HL-60/S4 treated with phorbol 12-myristate 13-acetate at 8.2 ng/mL for 4 days and 3 days (cell line): ENCODE results near the gene STKLD1.

Experiments used
- in situ Hi-C: fragments of 300-500 bp; cut with MboI; formaldehyde crosslinking; loops from 2 replicates; pipeline ENCODE4 v1.15.0; 2022; ENCODE audit warnings: low sequenced_read_pairs

The STKLD1 gene

GRCh38 chr9:133405508-133406438 is 29.6 kb downstream of the STKLD1 start:
- in situ Hi-C loops = no loop called here

- in situ Hi-C loops = no loop called here
Observed at GRCh38 chr9:133406480-133407307, 30.5 kb downstream of the STKLD1 start.

DNA sequence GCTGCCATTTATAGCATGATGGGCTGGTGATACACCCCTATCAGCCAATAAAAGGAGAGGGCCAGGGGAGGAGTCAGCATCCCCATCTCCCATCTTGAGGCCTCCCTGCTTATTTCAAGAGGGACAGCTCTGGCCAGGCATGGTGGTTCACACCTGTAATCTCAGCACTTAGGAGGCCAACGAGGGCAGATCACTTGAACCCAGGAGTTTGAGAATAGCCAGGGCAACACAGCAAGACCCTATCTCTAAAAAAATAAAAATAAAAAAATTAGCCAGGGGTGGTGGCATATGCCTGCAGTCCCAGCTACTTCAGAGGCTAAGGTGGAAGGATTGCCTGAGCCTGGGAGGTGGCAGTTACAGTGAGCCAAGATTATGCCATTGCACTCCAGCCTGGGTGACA is 31.9 kb downstream of the STKLD1 start:
- in situ Hi-C loops = no loop called here

DNA sequence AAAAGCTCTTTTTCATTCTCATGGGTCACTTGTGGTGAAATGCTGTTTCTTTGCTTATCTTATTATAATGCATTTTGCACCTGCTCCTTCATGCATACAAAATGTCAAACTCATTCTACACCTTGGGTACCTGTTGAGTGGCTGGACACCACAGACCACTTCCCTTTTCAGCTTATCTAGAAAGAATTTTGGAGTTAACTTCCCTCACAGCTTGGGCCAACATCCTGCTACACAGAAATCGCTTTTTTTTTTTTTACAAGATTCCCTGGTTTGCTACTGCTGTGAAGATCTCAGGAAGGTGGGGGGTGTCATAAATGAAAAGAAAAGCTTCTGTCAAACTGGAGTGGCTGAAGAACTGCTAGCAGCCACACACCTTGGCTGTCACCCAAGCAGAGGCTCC is 39.0 kb downstream of the STKLD1 start:
- in situ Hi-C loops = no loop called here

GRCh38 chr9:133417541-133418461 is 41.6 kb downstream of the STKLD1 start, which contains the start of gene REXO4:
REXO4 (minus strand) TSS chr9:133418010; CDS start chr9:133417844, 166 bp downstream.
- in situ Hi-C loops = no loop called here

- in situ Hi-C loops = no loop called here
Observed at GRCh38 chr9:133419005-133419404, 42.8 kb downstream of the STKLD1 start.

GRCh38 chr9:133420392-133420827 is 44.2 kb downstream of the STKLD1 start:
- in situ Hi-C loops = no loop called here

- in situ Hi-C loops = no loop called here
Observed at GRCh38 chr9:133421615-133422542, 45.7 kb downstream of the STKLD1 start, which contains the start of gene ADAMTS13. ADAMTS13 (plus strand) TSS chr9:133422367; CDS start chr9:133422444, 77 bp downstream.

DNA sequence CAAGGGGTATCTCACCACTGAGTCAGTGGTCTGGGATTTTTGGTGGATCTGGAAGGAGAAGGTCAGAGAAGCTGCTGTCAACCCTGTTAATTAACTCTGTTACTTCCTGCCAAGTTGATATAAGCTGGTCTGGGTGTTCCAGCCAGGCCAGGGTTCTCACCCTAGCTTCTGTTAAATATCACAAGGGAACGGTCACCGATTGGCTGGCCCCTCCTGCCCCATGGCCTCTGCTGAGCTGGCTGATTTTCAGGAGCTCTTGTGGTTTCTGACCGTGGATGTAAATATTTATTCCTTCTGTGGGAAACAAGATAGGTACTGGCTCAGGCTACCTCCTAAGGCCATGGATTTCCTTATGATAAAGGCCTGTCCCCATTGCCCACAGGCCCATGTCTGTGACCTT is 47.0 kb downstream of the STKLD1 start:
- in situ Hi-C loops = no loop called here

DNA sequence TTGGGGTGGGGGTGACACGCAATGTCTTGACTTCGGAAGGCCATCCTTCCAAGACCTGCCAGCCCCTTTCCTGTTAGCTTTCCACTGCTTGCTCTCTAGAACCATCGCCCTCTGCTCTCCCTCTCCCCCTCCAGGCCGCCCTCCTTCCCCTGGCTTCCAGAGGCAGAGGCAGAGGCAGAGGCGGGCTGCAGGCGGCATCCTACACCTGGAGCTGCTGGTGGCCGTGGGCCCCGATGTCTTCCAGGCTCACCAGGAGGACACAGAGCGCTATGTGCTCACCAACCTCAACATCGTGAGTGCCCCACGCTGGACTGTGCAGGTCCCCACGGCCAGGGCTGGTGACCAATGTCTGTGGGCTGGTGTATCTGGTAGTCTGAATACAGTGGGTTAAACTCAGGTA is 48.0 kb downstream of the STKLD1 start:
- in situ Hi-C loops = no loop called here

DNA sequence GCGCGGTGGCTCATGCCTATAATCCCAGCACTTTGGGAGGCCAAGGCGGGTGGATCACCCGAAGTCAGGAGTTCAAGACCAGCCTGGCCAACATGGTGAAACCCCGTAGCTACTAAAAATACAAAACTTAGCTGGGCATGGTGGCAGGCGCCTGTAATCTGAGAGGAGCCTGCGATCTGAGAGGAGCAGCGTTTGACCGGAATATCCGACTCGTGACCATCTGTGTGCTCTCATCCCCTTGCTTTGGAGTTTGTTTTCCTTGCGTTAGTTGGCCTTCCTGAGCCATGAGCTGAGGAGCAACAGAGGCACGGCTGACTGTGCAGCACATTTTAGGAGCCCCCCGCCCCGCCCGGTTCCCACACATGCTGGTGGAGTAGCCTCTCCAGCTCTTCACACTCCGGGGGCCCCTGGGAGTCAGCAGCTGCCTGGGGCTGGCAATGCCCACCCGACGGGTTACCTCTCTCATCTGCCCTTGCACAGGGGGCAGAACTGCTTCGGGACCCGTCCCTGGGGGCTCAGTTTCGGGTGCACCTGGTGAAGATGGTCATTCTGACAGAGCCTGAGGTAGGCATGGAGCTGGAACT is 49.0 kb downstream of the STKLD1 start:
- in situ Hi-C loops = no loop called here

- in situ Hi-C loops = no loop called here
Observed at GRCh38 chr9:133426011-133426410, 49.8 kb downstream of the STKLD1 start.

GRCh38 chr9:133427658-133428348 is 51.6 kb downstream of the STKLD1 start:
- in situ Hi-C loops = no loop called here

- in situ Hi-C loops = no loop called here
Observed at GRCh38 chr9:133428617-133429101, 52.5 kb downstream of the STKLD1 start.

- in situ Hi-C loops = no loop called here
Observed at GRCh38 chr9:133429214-133429613, 53.0 kb downstream of the STKLD1 start.

DNA sequence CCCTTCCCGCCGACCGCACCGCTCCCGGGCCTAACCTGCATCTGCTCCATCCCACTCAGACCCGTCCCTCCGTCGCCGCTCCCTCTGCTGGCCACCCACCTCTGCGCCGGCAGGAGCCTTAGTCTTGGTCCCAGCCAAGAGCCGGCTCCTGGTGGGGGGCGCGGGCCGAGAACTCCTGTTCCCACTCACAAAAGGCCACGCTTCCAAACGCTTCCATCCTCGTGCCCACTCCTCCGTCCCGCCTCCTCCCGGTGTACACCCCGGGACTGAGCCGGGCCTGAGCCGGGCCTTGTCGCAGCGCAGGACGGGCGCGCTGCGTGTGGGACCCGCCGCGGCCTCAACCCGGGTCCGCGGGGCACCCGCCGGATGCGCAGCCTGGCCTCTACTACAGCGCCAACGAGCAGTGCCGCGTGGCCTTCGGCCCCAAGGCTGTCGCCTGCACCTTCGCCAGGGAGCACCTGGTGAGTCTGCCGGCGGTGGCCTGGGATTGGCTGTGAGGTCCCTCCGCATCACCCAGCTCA is 53.5 kb downstream of the STKLD1 start:
- in situ Hi-C loops = no loop called here

DNA sequence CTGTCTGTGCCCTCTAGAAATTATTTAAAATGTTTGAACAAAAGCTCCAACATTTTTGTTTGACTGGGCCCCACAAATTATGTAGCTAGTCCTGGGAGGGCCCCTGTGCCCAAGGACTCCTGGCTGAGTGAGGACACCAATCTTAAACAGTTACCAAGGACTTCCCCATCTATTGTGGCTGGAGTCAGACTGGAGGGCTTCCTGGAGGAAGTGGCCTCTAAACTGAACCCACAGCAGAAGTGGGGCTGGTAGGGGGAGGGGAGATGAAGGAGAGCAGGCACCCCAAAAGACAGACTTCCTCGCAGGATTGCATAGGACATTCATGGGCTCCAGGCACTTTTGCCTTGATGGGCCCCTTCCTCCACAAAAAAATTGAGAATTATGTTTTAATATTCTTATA is 54.1 kb downstream of the STKLD1 start:
- in situ Hi-C loops = no loop called here

DNA sequence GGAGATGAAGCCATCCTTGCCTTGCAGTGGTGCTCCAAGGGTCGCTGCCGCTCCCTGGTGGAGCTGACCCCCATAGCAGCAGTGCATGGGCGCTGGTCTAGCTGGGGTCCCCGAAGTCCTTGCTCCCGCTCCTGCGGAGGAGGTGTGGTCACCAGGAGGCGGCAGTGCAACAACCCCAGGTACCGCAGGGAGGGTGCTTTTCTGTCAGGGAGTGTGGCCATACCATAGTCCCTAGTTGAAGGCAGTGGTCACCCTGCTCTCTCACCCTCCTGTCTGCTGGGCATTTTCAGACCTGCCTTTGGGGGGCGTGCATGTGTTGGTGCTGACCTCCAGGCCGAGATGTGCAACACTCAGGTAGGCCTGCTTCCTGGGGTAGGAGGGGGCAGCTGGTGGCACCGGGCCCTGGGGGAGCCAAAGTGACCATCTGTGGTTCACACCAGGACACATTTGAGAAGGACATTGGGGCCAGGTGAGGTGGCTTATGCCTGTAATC is 57.2 kb downstream of the STKLD1 start:
- in situ Hi-C loops = no loop called here
